Thoracic aorta endothelial cell (primary cell): Measurements from ENCODE around the gene ITGB3BP. TPM values are rescaled to one million over a fixed set of nuclear protein-coding genes. Genes with fewer than 3 reads are reported as not detected.

Experiments used
- small RNA-seq: library from RNA; depleted of rRNA; stranded (forward); fragments of <200 nt; gene quantifications from one replicate; pipeline ENCODE3, GENCODE V24; 2012
- total RNA-seq: library from RNA; depleted of rRNA; stranded (reverse); fragments of >200 nt; gene quantifications from 2 replicates; pipeline ENCODE4 v1.2.3, GENCODE V29; 2012

The ITGB3BP gene
- 42.6 and 60.0 TPM in 2 replicates for total RNA-seq

GRCh38 chr1:63522891-63523728, at the start of gene ITGB3BP, which contains the start of gene EFCAB7:
Gene ITGB3BP (minus strand): TSS chr1:63523225. CDS start chr1:63523133, 92 bp downstream.
Gene EFCAB7 (plus strand): TSS chr1:63523525. CDS start chr1:63525573, 2,048 bp downstream.

Small RNA genes lying within 50 kb of the gene (small RNA-seq; reads per million reads assigned to genes)
- gene RF02105 (not detected), gene RF02106 (not detected), gene RF02107 (not detected), gene RF02108 (not detected), gene RF02109 (not detected), gene RF02110 (not detected), gene RN7SL488P (not detected), gene RNU7-123P (not detected)

Other genes with a start within 250 kb of the ITGB3BP start
- gene FOXD3, start 200.7 kb downstream of the ITGB3BP start, total RNA-seq, result not detected in 2 replicates
- gene ALG6, start 155.6 kb downstream of the ITGB3BP start, total RNA-seq, result 19.1 and 22.7 TPM in 2 replicates
- 7.5 and 9.4 TPM in 2 replicates for gene EFCAB7, start 300 bp upstream of the ITGB3BP start, total RNA-seq
- gene PGM1, start 70.2 kb upstream of the ITGB3BP start, total RNA-seq, result 31.4 and 39.6 TPM in 2 replicates